K562 (cell line): ENCODE data around the gene HOXD9. TPM values are rescaled to one million over a fixed set of nuclear protein-coding genes. Genes with fewer than 3 reads are reported as not detected.

Experiments used
- ATAC-seq: fragments of 200-7000 bp; cut with Tn5 transposase; 3 replicates; pipeline ENCODE4 v1.9.1; 2020; ENCODE audit warnings: moderate library complexity
- BruUV-seq: library from RNA; stranded (reverse); fragments of 400-500 nt; replicated peaks from 2 replicates; lab custom pipeline; 2021; lab: Mats Ljungman, UMichigan
- CTCF ChIA-PET: fragments of 300-600 bp; formaldehyde crosslinking; extraction: SDS; loops from one replicate; lab custom pipeline; 2021; ENCODE audit warnings: low intra/inter-chr PET ratio; lab: Yijun Ruan, JAX
- POLR2A ChIA-PET: fragments of 300-600, 350-650 bp; sonication (Branson Sonifier 250); formaldehyde crosslinking; extraction: SDS; loops from one replicate; lab custom pipeline; 2021; ENCODE audit warnings: antibody characterized with exemption, inconsistent platforms; lab: Yijun Ruan, JAX
- DNase-seq, 4 experiments: peaks; one replicate each; pipeline versions ENCODE4 v3.0.0 to v3.0.0-alpha.2; 2011 to 2018; ENCODE audit warnings: low spot score in 3 of 4, mixed read lengths in 3 of 4; ENCODE audit errors: extremely low read depth in 1 of 4
- FAIRE-seq: peaks from 2 replicates; lab custom pipeline; 2011; peaks lifted over from hg19 to GRCh38; lab: Jason Lieb, UNC
- H2AFZ ChIP-seq: 2 replicates; pipeline ENCODE4 v1.6.0; 2011; ENCODE audit warnings: low read depth, low read length, control low read depth, inconsistent platforms
- H3K27ac ChIP-seq: fragments of 200-600 bp; 3 replicates; pipeline ENCODE4 v1.8.0; 2011; ENCODE audit warnings: low read depth, mild to moderate bottlenecking, control low read depth, inconsistent platforms, low read length, moderate library complexity, mixed read lengths; ENCODE audit errors: extremely low read depth
- H3K27me3 ChIP-seq, 2 experiments: fragments of 300-600 bp in 1 of 2; 2 replicates in 1 of 2; 3 replicates in 1 of 2; pipeline versions ENCODE4 v1.6.0 to v1.8.0; 2011; ENCODE audit warnings: inconsistent platforms in 2 of 2, low read length in 2 of 2, mild to moderate bottlenecking in 1 of 2, mixed read lengths in 1 of 2, moderate library complexity in 1 of 2; ENCODE audit not compliant: control insufficient read depth in 2 of 2, insufficient read depth in 2 of 2
- H3K36me3 ChIP-seq: fragments of 300-600 bp; 3 replicates; pipeline ENCODE4 v1.8.0; 2011; ENCODE audit warnings: mild to moderate bottlenecking, low read length, inconsistent platforms; ENCODE audit not compliant: control insufficient read depth, insufficient read depth
- H3K4me1 ChIP-seq, 2 experiments: fragments of 200-600 bp in 1 of 2; replicated peaks in 1 of 2; 2 replicates in 1 of 2; 3 replicates in 1 of 2; pipeline versions ENCODE4 v1.5.1 to v1.8.0; 2011; ENCODE audit warnings: inconsistent platforms in 2 of 2, low read length in 2 of 2, mild to moderate bottlenecking in 1 of 2, mixed read lengths in 1 of 2, moderate library complexity in 1 of 2; ENCODE audit not compliant: control insufficient read depth in 2 of 2, insufficient read depth in 2 of 2
- H3K4me2 ChIP-seq: 2 replicates; pipeline ENCODE4 v1.6.1; 2011; ENCODE audit warnings: low read length, control low read depth, inconsistent platforms, mixed read lengths; ENCODE audit not compliant: insufficient read depth
- H3K4me3 ChIP-seq: fragments of 200-600 bp; sonication (generic), shearing (Covaris generic); 2 replicates; pipeline ENCODE4 v1.5.1; 2016; ENCODE audit warnings: control low read depth, inconsistent platforms
- H3K79me2 ChIP-seq: fragments of 200-600 bp; 3 replicates; pipeline ENCODE4 v1.8.0; 2011; ENCODE audit warnings: low read length, inconsistent platforms; ENCODE audit not compliant: control insufficient read depth, insufficient read depth
- H3K9ac ChIP-seq, 2 experiments: 2 replicates each; pipeline versions ENCODE4 v1.6.0 to v1.6.1; 2011; ENCODE audit warnings: low read depth in 2 of 2, low read length in 2 of 2, control low read depth in 1 of 2, inconsistent platforms in 1 of 2, mild to moderate bottlenecking in 1 of 2, mixed read lengths in 1 of 2; ENCODE audit not compliant: insufficient read depth in 1 of 2
- H3K9me1 ChIP-seq: one replicate; pipeline ENCODE4 v1.6.0; 2011; ENCODE audit warnings: inconsistent platforms, mild to moderate bottlenecking, low read length, moderate library complexity; ENCODE audit not compliant: control insufficient read depth, insufficient read depth
- H3K9me3 ChIP-seq: replicated peaks from 2 replicates; pipeline ENCODE4 v1.5.1; 2011; ENCODE audit warnings: low read depth, low read length, inconsistent platforms; ENCODE audit not compliant: control insufficient read depth, insufficient read depth
- H4K20me1 ChIP-seq: replicated peaks from 2 replicates; pipeline ENCODE4 v1.6.1; 2011; ENCODE audit warnings: low read length, inconsistent platforms, mixed read lengths; ENCODE audit not compliant: control insufficient read depth, insufficient read depth
- BCOR ChIP-seq: fragments of 450-650 bp; IDR thresholded peaks from 2 replicates; pipeline ENCODE4 v1.6.1; 2016
- DPF2 ChIP-seq: fragments of 450-650 bp; IDR thresholded peaks from 2 replicates; pipeline ENCODE4 v1.6.1; 2016
- HNRNPLL ChIP-seq: fragments of 200-400 bp; formaldehyde crosslinking; IDR thresholded peaks from 2 replicates; pipeline ENCODE4 v1.6.1; 2017; ENCODE audit warnings: low read length, low read depth, mild to moderate bottlenecking; ENCODE audit not compliant: poor library complexity, severe bottlenecking
- NFE2 ChIP-seq: IDR thresholded peaks from 2 replicates; pipeline ENCODE4 v1.6.1; 2014; ENCODE audit warnings: antibody characterized with exemption, low read depth
- PHTF2 ChIP-seq: fragments of 250-450 bp; sonication (Bioruptor Pico); IDR thresholded peaks from 2 replicates; pipeline ENCODE4 v1.5.0; 2021; ENCODE audit warnings: mild to moderate bottlenecking
- ZBTB17 ChIP-seq: fragments of 450-650 bp; formaldehyde crosslinking; IDR thresholded peaks from 2 replicates; pipeline ENCODE4 v1.4.0; 2020; ENCODE audit warnings: mild to moderate bottlenecking
- ZFP1 ChIP-seq: fragments of 450-650 bp; formaldehyde crosslinking; IDR thresholded peaks from 2 replicates; pipeline ENCODE4 v1.4.0; 2020; ENCODE audit warnings: mild to moderate bottlenecking, mixed read lengths
- WGBS: fragments of 100-300 bp; shearing (Covaris generic); methylation state at CpG from one replicate; pipeline ENCODE4 v1.1.6; 2016; ENCODE audit warnings: low coverage, mixed read lengths; ENCODE audit not compliant: insufficient coverage; ENCODE audit errors: missing lambda C conversion rate; 5-methylcytosine and 5-hydroxymethylcytosine counted together
- in situ Hi-C: fragments of 300-500 bp; cut with MboI; formaldehyde crosslinking; loops from 4 replicates; pipeline ENCODE4 v1.15.0; 2018; ENCODE audit warnings: inconsistent platforms, mixed read lengths
- intact Hi-C: fragments of 100-400 bp; cut with micrococcal nuclease; formaldehyde crosslinking; loops from 2 replicates; pipeline ENCODE4 v1.14.2; 2022
- polyA plus RNA-seq, 8 experiments: library from polyadenylated mRNA; depleted of rRNA in 4 of 8; stranded (reverse) in 5 of 8; unstranded in 3 of 8; fragments of >200 nt; fragmentation: Nextera tagmentation in 2 of 8; fragmentation: Illumina TruSeq in 1 of 8; extraction: Ambion mirVana in 2 of 8; extraction: Trizol in 1 of 8; gene quantifications; 2 replicates each; pipeline versions ENCODE4 v1.2.1 to v1.2.3, GENCODE V29; 2011 to 2014; ENCODE audit warnings: inconsistent platforms in 1 of 8, missing spikeins in 1 of 8
- total RNA-seq, 7 experiments: library from RNA; depleted of rRNA in 6 of 7; stranded (reverse); fragments of >200 nt in 6 of 7; fragmentation: Illumina TruSeq in 2 of 7; extraction: Trizol in 2 of 7; gene quantifications; 2 replicates each; pipeline versions ENCODE4 v1.2.1 to v1.2.3, GENCODE V29; 2011 to 2021; ENCODE audit warnings: low replicate concordance in 1 of 7
- TF ChIP-seq, protein P1 (sequence below): IDR thresholded peaks from 2 replicates; pipeline ENCODE4 v1.6.1; 2011; ENCODE audit not compliant: insufficient read length; ENCODE audit errors: extremely low read depth

The HOXD9 gene
- total and polyA plus RNA-seq, 9 of the 15 experiments (the other 6 are each of a cell fraction or from before 2014, with no cell fraction given) = not detected

DNA sequence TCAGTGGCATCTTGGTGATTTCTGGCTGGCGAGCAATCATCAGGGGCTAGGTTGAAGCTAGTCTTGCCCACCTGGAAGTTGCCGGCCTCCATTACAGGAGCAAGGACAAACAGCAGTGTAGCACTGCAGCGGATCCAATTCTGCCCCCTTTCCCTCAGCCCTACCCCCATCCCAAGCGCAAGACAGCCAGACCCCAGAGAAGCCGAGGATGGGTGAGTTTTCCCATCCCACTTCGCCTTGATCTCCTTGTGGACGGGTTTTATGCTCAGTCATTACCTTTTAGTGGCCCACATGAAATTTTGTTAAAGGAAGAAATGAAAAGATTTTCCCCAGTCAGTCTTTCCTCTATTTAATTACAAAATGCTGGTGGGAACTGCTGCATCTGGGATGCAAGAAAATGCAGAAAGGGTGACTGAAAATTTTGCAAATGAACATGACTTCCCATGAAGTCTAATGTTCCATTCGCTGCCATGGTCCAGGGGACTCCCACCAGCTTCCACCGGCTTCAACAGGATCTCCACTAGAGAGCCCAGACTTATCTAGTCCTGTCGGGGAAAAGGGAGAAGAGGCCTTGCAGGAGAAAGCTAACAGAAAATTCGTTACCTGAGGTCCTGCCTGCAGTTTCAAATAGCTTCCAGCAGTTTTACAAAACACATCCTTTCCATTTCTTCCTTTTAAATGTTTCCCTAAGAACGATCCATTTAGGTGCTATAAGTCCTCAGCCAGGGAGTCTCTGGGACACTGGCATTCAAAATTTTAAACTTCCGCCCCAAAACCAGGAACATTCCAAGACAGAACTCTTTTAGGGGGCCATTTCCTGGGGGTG, 1.9 kb upstream of the HOXD9 start:
- POLR2A ChIA-PET = interaction anchor here (1.0 kb wide), 1 partner anchor 434 kb away, joined by 3 read pairs; no protein-coding TSS in a partner anchor
- peaks cover 0 to 32% of the 10 kb centered on the region in 2 experiments; a peak in 2 of 5 replicates for H3K4me1 ChIP-seq
- in situ Hi-C loops = no loop called here
- H3K9me3 ChIP-seq = no peaks in the 10 kb centered on the region
- WGBS = under 1% methylated on average over 13 of the region's 13 CpGs
- peaks cover 86 to 88% of the 10 kb centered on the region in 2 experiments for H3K27me3 ChIP-seq
- no peak overlapping the region for H3K4me3 ChIP-seq
- H3K9me1 ChIP-seq = no peaks in the 10 kb centered on the region
- no peak overlapping the region for H3K4me2 ChIP-seq
- H3K79me2 ChIP-seq = no peaks in the 10 kb centered on the region
- TF ChIP-seq ZBTB17 (no peak), BCOR (no peak), ZFP1 (CRISPR knock-in tag) (no peak), PHTF2 (CRISPR knock-in tag) (no peak), NFE2 (no peak), HNRNPLL (no peak), DPF2 (no peak)
- TF ChIP-seq, protein P1, sequence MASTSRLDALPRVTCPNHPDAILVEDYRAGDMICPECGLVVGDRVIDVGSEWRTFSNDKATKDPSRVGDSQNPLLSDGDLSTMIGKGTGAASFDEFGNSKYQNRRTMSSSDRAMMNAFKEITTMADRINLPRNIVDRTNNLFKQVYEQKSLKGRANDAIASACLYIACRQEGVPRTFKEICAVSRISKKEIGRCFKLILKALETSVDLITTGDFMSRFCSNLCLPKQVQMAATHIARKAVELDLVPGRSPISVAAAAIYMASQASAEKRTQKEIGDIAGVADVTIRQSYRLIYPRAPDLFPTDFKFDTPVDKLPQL = no peak
- DNase-seq (no peak), FAIRE-seq (no peak), ATAC-seq (no peak)
- CTCF ChIA-PET = no interaction called here
- H4K20me1 ChIP-seq = peaks cover 3% of the 10 kb centered on the region; the same call in 1 of the 2 replicates
- H3K9ac ChIP-seq = no peak overlapping the region
- no peaks in the 10 kb centered on the region for H3K36me3 ChIP-seq
- intact Hi-C loops = no loop called here
- no peak overlapping the region for H2AFZ ChIP-seq
- H3K27ac ChIP-seq = no peak overlapping the region
- BruUV-seq = no TSS peak
